BJ (cell line): ENCODE data around the gene HEPACAM. TPM values are rescaled to one million over a fixed set of nuclear protein-coding genes. Genes with fewer than 3 reads are reported as not detected.

Experiments used
- CTCF ChIA-PET: fragments of 350-600 bp; formaldehyde crosslinking; extraction: SDS; loops from one replicate; lab custom pipeline; 2021; ENCODE audit warnings: antibody characterized with exemption, inconsistent platforms; lab: Yijun Ruan, JAX
- POLR2A ChIA-PET: fragments of 300-600 bp; sonication (Branson Sonifier 250); formaldehyde crosslinking; extraction: SDS; loops from one replicate; lab custom pipeline; 2021; ENCODE audit warnings: antibody characterized with exemption; lab: Charles Lee
- DNase-seq: peaks from one replicate; pipeline ENCODE4 v3.0.0-alpha.2; 2011; ENCODE audit warnings: low read depth
- H3K27me3 ChIP-seq: 2 replicates; pipeline ENCODE4 v1.6.0; 2011; ENCODE audit warnings: low read length; ENCODE audit not compliant: control insufficient read depth, insufficient read depth
- H3K36me3 ChIP-seq: 2 replicates; pipeline ENCODE4 v1.5.1; 2011; ENCODE audit warnings: low read length; ENCODE audit not compliant: control insufficient read depth, insufficient read depth
- H3K4me3 ChIP-seq: 2 replicates; pipeline ENCODE4 v1.5.1; 2011; ENCODE audit warnings: low read depth, mild to moderate bottlenecking, control low read depth, low read length
- polyA minus RNA-seq: library from RNA; depleted of rRNA, polyadenylated mRNA; stranded (reverse); fragments of >200 nt; gene quantifications from 2 replicates; pipeline ENCODE4 v1.2.3, GENCODE V29; 2011; rRNA and poly(A)+ RNA removed
- polyA plus RNA-seq: library from polyadenylated mRNA; depleted of rRNA; stranded (reverse); fragments of >200 nt; gene quantifications from 2 replicates; pipeline ENCODE4 v1.2.3, GENCODE V29; 2011; rRNA removed
- TF ChIP-seq, protein P1 (sequence below): IDR thresholded peaks from 2 replicates; pipeline ENCODE4 v1.5.1; 2011; ENCODE audit warnings: low read depth, mild to moderate bottlenecking, control low read depth, inconsistent platforms, low read length, moderate library complexity; ENCODE audit not compliant: insufficient read depth

HEPACAM gene
- polyA plus RNA-seq (0.06 TPM in 1 of 2 replicates, not detected in the other), polyA minus RNA-seq (0.09 TPM in 1 of 2 replicates, not detected in the other)

- H3K4me3 ChIP-seq = no peak within 1 kb of the TSS
- no peaks in the 10 kb centered on the region for H3K36me3 ChIP-seq
- POLR2A ChIA-PET = interaction anchor here (0.6 kb wide), 2 partner anchors 60 to 1879 kb away, joined by 3 read pairs; no protein-coding TSS in a partner anchor
- no peak for DNase-seq
- no peaks in the 10 kb centered on the region for H3K27me3 ChIP-seq
- TF ChIP-seq, protein P1, sequence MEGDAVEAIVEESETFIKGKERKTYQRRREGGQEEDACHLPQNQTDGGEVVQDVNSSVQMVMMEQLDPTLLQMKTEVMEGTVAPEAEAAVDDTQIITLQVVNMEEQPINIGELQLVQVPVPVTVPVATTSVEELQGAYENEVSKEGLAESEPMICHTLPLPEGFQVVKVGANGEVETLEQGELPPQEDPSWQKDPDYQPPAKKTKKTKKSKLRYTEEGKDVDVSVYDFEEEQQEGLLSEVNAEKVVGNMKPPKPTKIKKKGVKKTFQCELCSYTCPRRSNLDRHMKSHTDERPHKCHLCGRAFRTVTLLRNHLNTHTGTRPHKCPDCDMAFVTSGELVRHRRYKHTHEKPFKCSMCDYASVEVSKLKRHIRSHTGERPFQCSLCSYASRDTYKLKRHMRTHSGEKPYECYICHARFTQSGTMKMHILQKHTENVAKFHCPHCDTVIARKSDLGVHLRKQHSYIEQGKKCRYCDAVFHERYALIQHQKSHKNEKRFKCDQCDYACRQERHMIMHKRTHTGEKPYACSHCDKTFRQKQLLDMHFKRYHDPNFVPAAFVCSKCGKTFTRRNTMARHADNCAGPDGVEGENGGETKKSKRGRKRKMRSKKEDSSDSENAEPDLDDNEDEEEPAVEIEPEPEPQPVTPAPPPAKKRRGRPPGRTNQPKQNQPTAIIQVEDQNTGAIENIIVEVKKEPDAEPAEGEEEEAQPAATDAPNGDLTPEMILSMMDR = no peak
- CTCF ChIA-PET = interaction anchor here (0.7 to 2.0 kb wide), 13 partner anchors 9 to 410 kb away, joined by 3 to 6 read pairs (median 4); partner anchors contain the start of gene CCDC15
Observed at GRCh38 chr11:124935548-124936514, at the start of gene HEPACAM. HEPACAM (minus strand) TSS chr11:124936047; CDS start chr11:124936006, 41 bp downstream.

- TF ChIP-seq, protein P1 = no peak
- ChIA-PET CTCF (interaction anchor here (0.5 to 1.2 kb wide), 2 partner anchors 17 to 361 kb away, joined by 3 read pairs; no protein-coding TSS in a partner anchor), POLR2A (no interaction called here)
- Histone ChIP-seq H3K4me3 (no peak overlapping the region), H3K36me3 (no peaks in the 10 kb centered on the region), H3K27me3 (no peaks in the 10 kb centered on the region)
- no peak for DNase-seq
Observed at GRCh38 chr11:124984512-124984854, 48.6 kb upstream of the HEPACAM start.

GRCh38 chr11:124983674-124984511 is 48.0 kb upstream of the HEPACAM start:
- DNase-seq = no peak
- CTCF ChIA-PET = interaction anchor here (0.5 kb wide), 1 partner anchor 18 kb away, joined by 3 read pairs; no protein-coding TSS in a partner anchor
- Histone ChIP-seq H3K27me3 (no peaks in the 10 kb centered on the region), H3K36me3 (no peaks in the 10 kb centered on the region), H3K4me3 (no peak overlapping the region)
- POLR2A ChIA-PET = no interaction called here
- TF ChIP-seq, protein P1 = no peak

- CTCF ChIA-PET = interaction anchor here (1.0 kb wide), 1 partner anchor 362 kb away, joined by 3 read pairs; no protein-coding TSS in a partner anchor
Observed at GRCh38 chr11:124982043-124982442, 46.2 kb upstream of the HEPACAM start.

More at GRCh38 chr11:124982043-124982442, 46.2 kb upstream of the HEPACAM start:
- POLR2A ChIA-PET = no interaction called here
- TF ChIP-seq, protein P1 = no peak
- DNase-seq = no peak
- H3K4me3 ChIP-seq = no peak overlapping the region
- H3K36me3 ChIP-seq = no peaks in the 10 kb centered on the region
- no peaks in the 10 kb centered on the region for H3K27me3 ChIP-seq
